Activated CD8-positive, alpha-beta memory T cell treated with anti-CD3 and anti-CD28 coated beads for 48 hours (primary cell): ENCODE measurements around the gene GPR139.

Source experiments
- DNase-seq, 3 experiments: peaks; one replicate each; pipeline ENCODE4 v3.0.0-alpha.2; 2020; ENCODE audit warnings: low read depth in 2 of 3, low spot score in 2 of 3

GPR139 gene

GRCh38 chr16:20073203-20074098 lies at the start of gene GPR139:
TSS of gene GPR139 (minus strand) at chr16:20073890. CDS start at chr16:20073616, 274 bp downstream.
- no peak for DNase-seq

- no peak for DNase-seq
Observed at GRCh38 chr16:20122011-20122410, 48.3 kb upstream of the GPR139 start.

- DNase-seq, result no peak
Observed at GRCh38 chr16:20114356-20114755, 40.7 kb upstream of the GPR139 start.

- DNase-seq, result no peak
Observed at GRCh38 chr16:20111143-20111542, 37.5 kb upstream of the GPR139 start.

- no peak for DNase-seq
Observed at GRCh38 chr16:20107083-20107482, 33.4 kb upstream of the GPR139 start.

GRCh38 chr16:20104563-20105183 lies 31.0 kb upstream of the GPR139 start:
- DNase-seq, result no peak

GRCh38 chr16:20102521-20102920 lies 28.8 kb upstream of the GPR139 start:
- no peak for DNase-seq

GRCh38 chr16:20102021-20102420 lies 28.3 kb upstream of the GPR139 start:
- no peak for DNase-seq

GRCh38 chr16:20099375-20099774 lies 25.7 kb upstream of the GPR139 start:
- no peak for DNase-seq

- no peak for DNase-seq
Observed at GRCh38 chr16:20094157-20094556, 20.5 kb upstream of the GPR139 start.

GRCh38 chr16:20089246-20089965 lies 15.7 kb upstream of the GPR139 start:
- DNase-seq, result no peak

- no peak for DNase-seq
Observed at GRCh38 chr16:20084624-20085226, 11.0 kb upstream of the GPR139 start.

- DNase-seq, result no peak
Observed at GRCh38 chr16:20079106-20079505, 5.4 kb upstream of the GPR139 start.

GRCh38 chr16:20075243-20075642 lies 1.6 kb upstream of the GPR139 start:
- no peak for DNase-seq

- DNase-seq, result no peak
Observed at GRCh38 chr16:20074099-20074991, 655 bp upstream of the GPR139 start.

- no peak for DNase-seq
Observed at GRCh38 chr16:20072874-20073202, 852 bp downstream of the GPR139 start.

GRCh38 chr16:20072146-20072873 lies 1.4 kb downstream of the GPR139 start:
- DNase-seq, result no peak

GRCh38 chr16:20064931-20065330 lies 8.8 kb downstream of the GPR139 start:
- DNase-seq, result no peak

- no peak for DNase-seq
Observed at GRCh38 chr16:20064520-20064919, 9.2 kb downstream of the GPR139 start.

- DNase-seq, result no peak
Observed at GRCh38 chr16:20061132-20061531, 12.6 kb downstream of the GPR139 start.
